HG02970 (cell line): ENCODE measurements around the gene GIPC3.
"Not testable (repeated sequence)": the region's sequence is repeated elsewhere in the genome, so short reads cannot be mapped to it uniquely, and the experiment has no call there.

Source experiments
- ATAC-seq: cut with Tn5 transposase; IDR thresholded peaks from one replicate; pipeline ENCODE4 v1.9.1; 2021; ENCODE audit warnings: mild to moderate bottlenecking, moderate library complexity, moderate number of reproducible peaks; ENCODE audit not compliant: unreplicated experiment, low FRiP score

Gene GIPC3

GRCh38 chr19:3550947-3551791, 34.1 kb upstream of the GIPC3 start:
- no peak for ATAC-seq

DNA sequence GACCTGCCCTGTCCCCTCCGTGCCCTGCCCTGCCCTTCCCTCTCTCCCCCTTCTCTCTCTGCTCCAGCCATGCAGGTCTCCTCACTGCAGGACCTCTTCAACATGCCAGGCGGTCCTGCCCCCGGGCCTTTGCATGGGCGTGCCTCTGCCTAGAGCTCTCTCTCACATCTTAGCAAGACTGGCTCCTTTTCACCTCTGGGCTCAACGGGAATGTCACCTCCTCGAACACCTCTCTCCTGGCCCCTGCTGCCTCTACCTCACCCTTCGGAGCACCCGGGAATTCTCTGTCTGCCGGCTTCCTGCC, 33.5 kb upstream of the GIPC3 start:
- ATAC-seq = no peak

GRCh38 chr19:3554254-3555083, 30.8 kb upstream of the GIPC3 start:
- ATAC-seq = no peak

DNA sequence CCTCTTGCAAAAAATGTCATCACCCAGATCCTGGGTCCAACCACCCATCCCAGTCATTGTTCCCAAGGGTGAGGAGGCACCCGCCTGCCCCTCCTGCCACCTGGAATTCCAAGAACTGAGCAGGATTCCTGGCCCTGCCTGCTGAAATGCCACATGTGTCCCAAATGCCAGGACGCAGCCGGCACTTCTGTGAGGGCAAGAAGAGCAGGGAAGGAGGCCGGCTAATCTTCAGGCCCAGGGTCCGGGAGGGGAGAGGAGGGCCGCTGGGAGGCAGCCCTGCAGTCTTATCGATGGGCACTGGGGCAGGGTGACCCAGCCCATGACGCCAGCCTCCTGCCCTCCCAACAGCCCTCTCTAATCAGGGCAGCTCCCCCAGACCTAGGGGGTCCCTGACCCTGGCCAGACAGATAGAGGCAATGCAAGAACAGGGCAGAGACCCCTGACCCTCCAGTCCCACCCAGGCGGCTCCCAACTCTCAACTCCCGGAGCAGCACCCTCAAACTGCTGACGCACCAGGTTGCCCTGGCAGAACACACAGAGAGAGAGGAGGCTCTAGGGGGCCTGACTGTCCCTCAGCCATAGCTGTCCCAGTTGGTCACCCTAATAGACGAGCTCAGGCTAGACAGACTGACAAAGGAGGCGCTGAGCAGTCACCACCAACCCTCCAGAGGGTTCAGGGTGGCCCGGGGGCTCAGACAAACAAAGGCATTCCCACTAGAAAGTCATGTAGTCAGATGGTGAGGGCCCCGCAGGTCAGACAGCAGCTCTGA, 29.4 kb upstream of the GIPC3 start:
- no peak for ATAC-seq

DNA sequence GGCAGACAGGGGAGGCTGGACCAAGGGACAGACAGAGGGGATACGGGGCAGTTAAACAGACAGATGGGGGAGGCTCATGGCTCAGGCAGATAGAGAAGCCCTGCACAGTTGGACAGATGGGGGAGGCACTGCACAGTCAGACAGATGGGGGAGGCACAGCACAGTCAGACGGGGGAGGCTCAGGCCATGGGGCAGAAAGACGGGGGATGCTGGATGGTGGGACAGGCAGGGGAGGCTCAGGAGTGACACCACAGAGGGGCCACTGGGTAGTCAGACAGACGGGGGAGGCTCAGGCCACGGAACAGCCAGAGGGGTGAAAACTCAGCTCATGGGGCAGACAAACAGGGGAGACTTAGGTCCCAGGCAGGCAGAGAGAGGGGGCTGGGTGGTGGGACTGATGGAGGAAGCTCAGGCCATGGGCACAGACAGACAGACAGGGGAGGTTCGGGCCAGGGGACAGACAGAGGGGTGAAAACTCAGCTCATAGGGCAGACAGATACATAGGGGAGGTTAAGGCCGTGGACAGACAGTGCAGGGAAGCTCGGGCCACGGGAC, 28.8 kb upstream of the GIPC3 start:
- ATAC-seq = no peak

GRCh38 chr19:3556978-3557460, 28.3 kb upstream of the GIPC3 start:
- ATAC-seq = peak; percentile 7

- peak; percentile 85 for ATAC-seq
Observed at GRCh38 chr19:3557461-3558248, 27.6 kb upstream of the GIPC3 start, which contains the start of gene MFSD12. Gene MFSD12 (minus strand): TSS chr19:3557586. CDS start chr19:3557403, 183 bp downstream.

DNA sequence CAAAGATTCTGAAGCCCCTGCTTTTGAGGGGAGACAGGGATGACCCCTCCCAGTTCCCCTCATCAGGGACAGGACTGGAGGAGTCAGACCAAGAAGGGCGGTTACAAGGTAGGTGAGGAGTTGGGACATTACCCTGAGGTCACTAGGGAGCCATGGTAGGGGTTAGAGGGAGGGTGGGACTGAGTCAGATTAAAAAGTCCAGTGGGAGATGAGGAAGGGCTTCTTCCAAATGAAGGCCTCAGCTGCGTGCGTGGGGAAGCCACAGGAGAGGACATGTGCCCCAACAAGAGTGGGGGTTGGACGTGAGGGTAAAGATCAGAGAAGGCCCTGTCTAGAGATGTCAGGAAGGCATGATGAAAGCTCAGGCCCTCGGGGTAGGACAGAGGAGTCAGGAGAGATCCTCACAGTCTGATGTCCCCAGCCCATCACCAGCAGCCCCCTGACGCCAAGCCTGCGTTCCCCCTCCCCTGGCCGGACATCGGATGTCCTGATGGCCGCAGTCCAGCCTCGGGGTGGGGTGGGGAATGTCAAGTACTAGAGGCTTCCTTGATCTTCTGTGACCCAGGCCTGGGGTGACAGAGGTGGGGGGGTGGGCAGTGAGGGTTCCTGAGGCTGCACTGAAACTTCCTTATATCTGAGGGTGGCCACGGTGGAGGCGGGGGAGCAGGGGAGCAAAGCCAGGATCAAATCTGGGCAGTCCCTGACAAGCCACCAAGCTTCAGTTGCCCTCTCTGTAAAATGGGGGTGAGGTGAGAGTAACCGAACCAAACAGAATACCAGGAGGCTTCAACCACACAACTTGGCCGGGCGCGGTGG, 21.4 kb upstream of the GIPC3 start:
- ATAC-seq = no peak

DNA sequence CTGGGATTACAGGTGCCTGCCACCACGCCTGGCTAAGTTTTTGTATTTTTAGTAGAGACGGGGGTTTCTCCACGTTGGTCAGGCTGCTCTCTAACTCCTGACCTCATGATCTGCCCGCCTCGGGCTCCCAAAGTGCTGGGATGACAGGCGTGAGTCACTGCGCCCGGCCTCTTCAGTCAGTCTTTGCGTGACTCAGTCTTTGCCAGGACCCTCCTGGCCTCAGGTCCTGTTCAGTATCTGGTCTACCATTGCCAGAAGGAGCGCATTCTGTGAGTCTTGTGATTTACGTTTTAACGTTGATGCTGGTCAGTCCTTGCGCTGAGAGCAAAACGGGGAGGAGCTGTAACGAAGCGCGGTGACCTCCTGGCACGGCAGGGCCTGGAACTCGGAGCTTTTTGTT, 20.1 kb upstream of the GIPC3 start:
- ATAC-seq = no peak

DNA sequence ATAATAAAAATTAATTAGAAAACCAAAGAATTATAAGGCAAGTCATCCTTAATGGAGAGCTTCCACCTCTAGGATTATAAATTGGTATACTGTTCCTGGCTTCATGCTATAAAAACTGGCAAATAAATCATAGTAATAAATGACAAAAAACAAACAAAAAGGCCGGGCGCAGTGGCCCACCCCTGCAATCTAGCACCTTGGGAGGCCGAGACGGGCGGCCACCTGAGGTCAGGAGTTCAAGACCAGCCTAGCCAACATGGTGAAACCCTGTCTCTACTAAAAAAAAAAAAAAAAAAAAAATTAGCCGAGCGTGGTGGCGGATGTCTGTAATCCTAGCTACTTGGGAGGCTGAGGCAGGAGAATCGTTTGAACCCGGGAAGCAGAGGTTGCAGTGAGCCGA, 15.2 kb upstream of the GIPC3 start:
- ATAC-seq = not testable (repeated sequence)

DNA sequence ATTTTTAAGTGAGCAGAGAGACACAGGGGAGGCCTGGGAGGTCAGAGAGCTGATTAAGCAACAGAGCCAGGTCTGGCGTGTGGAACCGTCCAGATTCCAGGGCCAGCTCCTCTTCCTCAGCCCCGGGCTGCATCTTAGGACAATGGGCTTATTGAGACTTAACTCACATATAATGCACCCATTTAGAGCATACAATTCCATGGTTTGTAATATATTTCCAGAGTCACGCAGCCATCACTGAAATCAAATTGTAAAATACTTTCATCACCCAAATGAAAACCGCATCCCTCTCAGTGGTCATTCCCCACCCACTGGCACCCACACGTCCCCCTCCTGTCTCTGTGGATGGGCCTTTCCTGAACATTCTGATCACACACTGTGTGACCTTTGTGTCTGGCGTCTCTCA, 14.7 kb upstream of the GIPC3 start:
- no peak for ATAC-seq

DNA sequence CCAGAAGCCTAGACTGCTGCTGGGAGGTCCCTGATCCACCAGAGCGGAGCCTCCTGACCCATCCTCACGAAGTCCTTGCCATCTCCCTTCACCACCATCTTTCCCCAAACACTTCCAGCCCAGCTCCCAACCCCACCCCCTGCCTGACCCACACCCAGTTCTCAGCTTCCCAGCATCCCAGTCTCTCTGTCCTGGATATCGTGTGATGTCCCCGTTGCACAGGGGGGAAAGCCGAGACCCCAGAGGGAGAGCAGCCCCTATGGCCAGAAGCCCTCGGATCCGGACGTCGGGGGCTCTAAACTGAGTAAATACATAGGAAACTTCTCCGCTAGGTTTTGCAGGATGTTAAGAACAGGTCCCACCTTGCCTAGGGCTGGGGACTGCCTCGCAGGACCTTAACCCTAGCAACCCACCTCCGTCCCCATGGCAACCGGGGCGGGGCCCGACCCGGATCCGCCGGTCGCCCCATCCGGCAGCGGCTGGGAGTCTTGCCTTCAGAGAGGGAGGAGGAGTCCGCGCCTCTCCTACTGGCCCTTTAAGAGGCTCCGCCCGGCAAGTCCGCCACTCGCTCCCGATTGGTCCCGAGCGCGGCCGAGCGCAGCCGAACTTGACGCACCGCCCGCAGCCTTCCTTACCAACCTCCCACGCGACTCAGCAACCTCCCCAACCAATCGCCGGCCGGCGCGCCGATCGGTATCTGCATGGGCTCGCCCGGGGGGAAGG, 13.0 kb upstream of the GIPC3 start:
- ATAC-seq = peak; percentile 94

DNA sequence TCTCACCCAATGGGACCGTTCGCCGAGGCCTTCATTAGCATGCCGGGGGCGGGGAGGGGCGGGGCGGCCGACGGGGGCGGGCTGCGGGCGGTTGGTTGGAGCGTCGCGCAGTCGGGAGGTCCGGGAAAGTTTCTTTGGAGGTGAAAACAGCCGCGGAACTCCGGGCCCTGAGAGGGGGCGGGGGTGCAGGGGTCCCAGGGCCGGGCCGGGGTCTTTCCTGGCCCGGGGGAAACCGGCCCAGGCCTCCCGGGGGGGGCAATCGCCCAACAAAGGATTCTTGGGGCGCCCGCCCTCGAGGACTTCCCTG, 12.5 kb upstream of the GIPC3 start, which contains the start of gene HMG20B:
Gene HMG20B, plus strand, starts transcription at position 90 of the 307 bp plus-strand sequence. CDS start 366 bp downstream, outside the sequence.
- ATAC-seq = no peak

DNA sequence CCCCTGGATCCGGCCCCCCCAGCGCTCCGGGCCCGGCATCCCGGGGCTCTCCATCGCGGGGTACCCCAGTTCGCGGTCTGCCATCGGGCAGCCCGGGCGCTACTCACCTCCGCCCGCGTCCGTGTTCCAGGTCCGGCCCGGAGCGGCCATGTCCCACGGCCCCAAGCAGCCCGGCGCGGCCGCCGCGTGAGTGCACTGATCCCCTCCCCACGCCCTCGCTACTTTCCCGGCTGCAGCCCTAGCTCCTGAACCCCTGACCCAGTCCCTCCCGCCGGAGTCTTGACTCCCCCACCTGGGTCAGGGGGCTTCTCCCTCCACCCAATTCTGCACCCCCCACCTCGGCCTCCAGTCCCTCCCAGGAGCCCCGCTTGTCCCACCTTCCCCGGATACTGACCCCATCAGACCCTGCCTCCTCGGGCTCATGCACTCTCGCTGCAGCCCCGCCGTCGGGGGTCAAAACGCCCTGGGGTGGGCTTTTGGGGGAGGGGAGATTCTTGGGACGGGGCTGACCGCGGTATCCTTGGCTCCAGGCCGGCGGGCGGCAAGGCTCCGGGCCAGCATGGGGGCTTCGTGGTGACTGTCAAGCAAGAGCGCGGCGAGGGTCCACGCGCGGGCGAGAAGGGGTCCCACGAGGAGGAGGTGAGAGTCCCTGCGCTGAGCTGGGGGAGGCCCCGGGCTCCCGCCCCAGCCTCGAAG, 12.0 kb upstream of the GIPC3 start:
- no peak for ATAC-seq

- no peak for ATAC-seq
Observed at GRCh38 chr19:3573858-3574637, 11.2 kb upstream of the GIPC3 start.

- no peak for ATAC-seq
Observed at GRCh38 chr19:3575260-3575741, 10.0 kb upstream of the GIPC3 start.
